Uterus (tissue), 2 donors: ENCODE measurements around the gene ENGASE.

Source experiments
- POLR2A ChIP-seq, 2 donors: fragments of 450-650 bp; IDR thresholded peaks; one replicate each; pipeline ENCODE4 v1.6.1; 2016; ENCODE audit warnings: antibody characterized with exemption in 2 of 2, mild to moderate bottlenecking in 1 of 2, moderate library complexity in 1 of 2
- TF ChIP-seq, protein P1 (sequence below), 4 experiments: fragments of 200-600 bp in 2 of 4; fragments of 450-650 bp in 2 of 4; sonication (generic) in 2 of 4; IDR thresholded peaks; one replicate each; pipeline ENCODE4 v1.5.1; 2016 to 2019; ENCODE audit warnings: antibody characterized with exemption in 4 of 4, mild to moderate bottlenecking in 2 of 4, moderate library complexity in 1 of 4

DNA sequence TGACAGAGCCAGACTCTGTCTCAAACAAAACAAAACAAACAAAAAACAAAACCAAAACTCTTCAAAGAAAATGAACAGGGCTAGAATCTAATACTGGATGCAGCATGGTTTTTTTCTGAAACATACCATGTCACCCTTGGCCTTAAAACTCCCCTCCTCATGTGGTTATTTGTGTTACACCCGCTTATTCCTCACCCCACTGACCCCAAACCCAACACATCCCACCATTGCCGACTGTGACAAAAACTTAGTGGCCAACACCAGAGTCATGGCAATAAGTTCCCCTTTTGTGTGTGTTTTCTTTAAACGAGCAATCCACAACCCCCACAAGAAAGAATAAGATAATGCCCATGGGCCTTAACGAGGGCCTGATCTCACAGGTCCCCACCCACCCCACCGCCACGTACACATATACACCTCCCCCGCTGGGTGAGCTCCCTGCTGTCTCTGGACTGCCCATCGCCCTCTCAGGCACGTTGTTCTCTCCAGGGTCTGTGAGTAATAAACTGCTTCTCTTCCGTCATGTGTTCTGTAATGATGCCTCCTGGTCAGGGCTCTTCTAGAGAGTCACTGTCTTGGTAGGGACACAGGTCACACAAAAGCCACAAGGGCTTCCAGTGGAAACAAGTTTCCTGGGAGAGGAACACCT, 16.8 kb upstream of the ENGASE start:
- TF ChIP-seq, protein P1, sequence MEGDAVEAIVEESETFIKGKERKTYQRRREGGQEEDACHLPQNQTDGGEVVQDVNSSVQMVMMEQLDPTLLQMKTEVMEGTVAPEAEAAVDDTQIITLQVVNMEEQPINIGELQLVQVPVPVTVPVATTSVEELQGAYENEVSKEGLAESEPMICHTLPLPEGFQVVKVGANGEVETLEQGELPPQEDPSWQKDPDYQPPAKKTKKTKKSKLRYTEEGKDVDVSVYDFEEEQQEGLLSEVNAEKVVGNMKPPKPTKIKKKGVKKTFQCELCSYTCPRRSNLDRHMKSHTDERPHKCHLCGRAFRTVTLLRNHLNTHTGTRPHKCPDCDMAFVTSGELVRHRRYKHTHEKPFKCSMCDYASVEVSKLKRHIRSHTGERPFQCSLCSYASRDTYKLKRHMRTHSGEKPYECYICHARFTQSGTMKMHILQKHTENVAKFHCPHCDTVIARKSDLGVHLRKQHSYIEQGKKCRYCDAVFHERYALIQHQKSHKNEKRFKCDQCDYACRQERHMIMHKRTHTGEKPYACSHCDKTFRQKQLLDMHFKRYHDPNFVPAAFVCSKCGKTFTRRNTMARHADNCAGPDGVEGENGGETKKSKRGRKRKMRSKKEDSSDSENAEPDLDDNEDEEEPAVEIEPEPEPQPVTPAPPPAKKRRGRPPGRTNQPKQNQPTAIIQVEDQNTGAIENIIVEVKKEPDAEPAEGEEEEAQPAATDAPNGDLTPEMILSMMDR (IDR thresholded peaks at IDR 0.05) = no peak
- no peak for TF ChIP-seq POLR2A (IDR thresholded peaks at IDR 0.05)
